GM21717 (cell line): ENCODE data around the gene RIOK1.
"Not testable (repeated sequence)": the region's sequence is repeated elsewhere in the genome, so short reads cannot be mapped to it uniquely, and the experiment has no call there.

Experiments
- ATAC-seq: cut with Tn5 transposase; IDR thresholded peaks from one replicate; pipeline ENCODE4 v1.9.1; 2021; ENCODE audit warnings: mild to moderate bottlenecking, moderate library complexity; ENCODE audit not compliant: unreplicated experiment

Gene RIOK1

DNA sequence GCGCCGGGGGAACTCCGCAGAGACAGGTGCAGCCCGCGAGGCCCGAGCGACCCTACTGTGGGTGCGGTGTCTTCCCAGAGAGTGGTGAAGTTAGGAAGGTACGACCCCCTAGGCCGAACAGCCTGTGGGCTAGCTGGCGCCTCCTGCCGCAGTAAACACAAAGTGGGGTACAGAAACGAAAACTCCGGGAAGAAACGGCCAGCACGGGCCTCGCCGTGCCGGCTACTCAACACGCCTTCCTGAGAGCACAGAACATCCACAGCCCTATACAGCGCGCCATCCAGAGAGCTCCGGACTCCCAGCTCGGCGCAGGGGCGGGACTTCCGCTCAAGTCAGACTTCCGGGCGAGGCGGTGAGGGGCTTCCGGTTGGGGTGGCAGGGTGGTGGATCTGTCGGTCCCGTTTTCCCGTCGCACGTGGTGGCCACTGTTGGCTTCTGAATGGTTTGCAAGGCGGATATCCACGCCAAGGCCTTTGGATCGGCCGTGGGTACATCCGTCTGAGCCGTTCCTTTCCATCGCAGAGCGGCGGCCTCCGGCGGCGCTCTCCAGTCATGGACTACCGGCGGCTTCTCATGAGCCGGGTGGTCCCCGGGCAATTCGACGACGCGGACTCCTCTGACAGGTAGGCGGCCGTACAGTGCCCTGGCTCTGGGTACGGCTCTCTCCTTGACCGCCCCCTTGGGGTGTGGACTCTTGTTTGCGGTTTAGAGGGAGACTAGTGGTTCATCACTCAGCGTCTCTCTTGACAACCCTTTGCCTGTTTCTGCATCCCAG is at the start of gene RIOK1, which contains the start of gene CAGE1:
Gene RIOK1, plus strand, starts transcription at position 358 of the 775 bp plus-strand sequence. Its CDS starts 195 bp downstream, at position 553.
Gene CAGE1, minus strand, starts transcription at position 292 of the 775 bp plus-strand sequence. CDS start 2,569 bp downstream, outside the sequence.
- peak; percentile 98 for ATAC-seq

DNA sequence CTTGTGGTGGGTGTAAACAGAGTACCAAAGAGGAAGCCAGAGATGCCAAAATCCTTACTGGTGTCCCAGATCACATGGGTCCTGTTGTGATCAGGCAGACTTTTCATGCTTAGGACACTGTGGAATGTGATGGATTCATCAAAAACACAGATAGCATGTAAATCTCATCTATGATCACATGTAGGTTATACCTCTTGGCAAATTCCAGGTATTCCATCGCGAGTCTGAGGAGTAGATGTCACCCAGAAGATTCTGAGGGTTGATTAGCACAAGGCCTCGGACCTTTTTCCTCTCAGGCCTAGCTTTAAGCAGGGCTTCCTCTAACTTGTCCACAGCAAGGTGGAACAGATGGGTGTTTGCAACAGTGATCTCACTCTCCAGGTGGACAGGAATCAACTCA is 48.3 kb upstream of the RIOK1 start:
- ATAC-seq: no peak

DNA sequence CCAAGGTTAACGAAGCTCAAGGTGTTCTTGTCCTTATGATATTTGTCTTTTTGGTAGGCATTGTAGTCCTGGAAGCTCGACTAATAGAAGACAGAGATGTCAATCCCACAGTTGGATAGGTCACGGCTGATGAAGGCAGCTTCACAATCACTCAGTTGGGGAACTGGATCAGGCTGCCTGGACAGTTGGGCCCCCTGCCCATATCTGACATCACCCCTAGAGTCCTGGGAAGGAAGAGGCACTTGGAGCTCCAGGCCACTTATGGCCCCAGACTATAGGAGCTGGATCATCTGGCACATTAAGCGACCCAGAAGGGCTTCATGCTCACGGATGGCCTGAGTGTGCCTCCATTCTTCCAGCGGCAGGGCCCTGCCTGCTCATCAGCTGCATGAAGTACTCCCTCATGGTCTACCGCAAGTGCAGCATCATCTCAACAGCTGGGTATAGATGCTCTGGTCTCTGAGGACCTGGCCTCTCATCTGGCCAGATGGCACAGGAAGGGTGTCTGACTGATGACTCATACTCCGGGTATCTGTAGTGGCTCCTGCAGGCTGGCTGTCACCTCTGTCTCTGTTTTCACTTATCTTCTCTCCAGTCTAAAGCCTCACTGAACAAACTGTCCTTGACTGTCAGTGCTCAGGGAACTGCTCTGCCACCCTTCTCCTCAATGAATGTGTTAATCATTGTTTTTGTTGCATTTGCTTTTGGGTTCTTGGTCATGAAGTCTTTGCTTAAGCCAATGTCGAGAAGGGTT is 47.4 kb upstream of the RIOK1 start:
- peak; percentile 78 for ATAC-seq

DNA sequence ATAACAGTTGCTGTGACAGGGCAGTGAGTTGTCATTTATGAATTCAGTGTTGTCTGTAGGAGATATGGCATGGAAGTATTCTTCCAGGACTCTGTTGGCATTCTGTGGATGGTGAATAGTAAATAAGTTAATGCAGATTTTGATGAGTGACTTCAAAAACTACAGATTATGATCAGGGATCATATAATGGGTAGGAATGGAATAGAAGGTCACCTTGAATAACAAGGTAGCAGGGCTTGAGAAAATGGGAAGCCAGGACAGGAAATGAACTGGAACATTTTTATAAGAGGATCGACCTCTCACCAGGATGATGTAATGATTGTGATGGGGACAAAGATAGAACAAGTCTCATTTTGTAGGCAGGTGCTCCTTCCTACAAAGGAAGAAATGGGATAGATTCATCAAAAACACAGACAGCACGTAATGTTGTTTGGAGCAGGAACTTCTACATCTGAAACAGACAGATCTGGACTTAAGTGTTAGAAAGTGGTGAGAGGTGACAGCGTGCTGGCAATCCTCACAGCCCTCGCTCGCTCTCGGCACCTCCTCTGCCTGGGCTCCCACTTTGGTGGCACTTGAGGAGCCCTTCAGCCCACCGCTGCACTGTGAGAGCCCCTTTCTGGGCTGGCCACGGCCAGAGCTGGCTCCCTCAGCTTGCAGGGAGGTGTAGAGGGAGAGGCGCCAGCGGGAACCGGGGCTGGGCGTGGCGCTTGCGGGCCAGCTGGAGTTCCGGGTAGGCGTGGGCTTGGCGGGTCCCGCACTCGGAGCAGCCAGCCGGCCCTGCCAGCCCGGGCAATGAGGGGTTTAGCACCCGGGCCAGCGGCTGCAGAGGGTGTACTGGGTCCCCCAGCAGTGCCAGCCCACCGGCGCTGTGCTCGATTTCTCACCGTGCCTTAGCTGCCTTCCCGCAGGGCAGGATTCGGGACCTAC is 45.8 kb upstream of the RIOK1 start:
- ATAC-seq: no peak

DNA sequence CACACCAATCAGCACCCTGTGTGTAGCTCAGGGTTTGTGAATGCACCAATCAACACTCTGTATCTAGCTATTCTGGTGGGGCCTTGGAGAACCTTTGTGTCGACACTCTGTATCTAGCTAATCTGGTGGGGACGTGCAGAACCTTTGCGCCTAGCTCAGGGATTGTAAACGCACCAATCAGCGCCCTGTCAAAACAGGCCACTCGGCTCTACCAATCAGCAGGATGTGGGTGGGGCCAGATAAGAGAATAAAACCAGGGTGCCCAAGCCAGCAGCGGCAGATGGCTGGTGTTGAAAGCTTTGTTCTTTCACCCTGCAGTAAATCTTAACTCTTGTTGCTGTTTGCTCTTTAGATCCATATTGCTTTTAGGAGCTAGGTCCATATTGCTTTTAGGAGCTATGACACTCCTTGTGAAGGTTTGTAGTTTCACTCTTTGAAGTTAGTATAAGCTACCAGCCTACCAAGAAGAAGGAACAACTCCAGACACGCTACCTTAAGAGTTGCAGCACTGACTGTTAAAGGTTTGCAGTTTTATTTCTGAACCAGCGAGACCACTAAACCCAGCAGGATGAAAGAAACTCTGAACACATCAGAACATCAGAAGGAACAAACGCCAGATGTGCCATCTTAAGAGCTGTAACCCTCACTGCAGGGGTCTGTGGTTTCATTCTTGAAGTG is 44.7 kb upstream of the RIOK1 start:
- ATAC-seq: not testable (repeated sequence)

DNA sequence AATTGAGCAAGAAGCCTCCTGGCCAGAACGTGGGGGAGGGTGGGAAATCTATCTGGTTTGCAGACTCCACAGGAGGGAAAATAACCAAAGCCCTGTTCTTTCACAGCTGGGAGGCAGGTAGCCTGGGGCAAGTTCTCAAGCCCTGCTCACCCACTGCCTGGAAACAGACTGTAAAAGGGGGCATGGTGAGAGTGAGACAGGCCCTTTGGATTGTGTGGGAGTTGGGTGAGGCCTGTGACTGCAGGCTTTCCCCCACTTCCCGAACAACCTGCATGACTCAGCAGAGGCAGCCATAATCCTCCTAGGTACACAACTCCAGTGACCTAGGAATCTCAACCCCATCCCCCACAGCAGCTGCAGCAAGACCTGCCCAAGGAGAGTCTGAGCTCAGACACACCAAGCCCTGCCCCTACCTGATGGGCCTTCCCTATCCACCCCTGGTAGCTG is 42.0 kb upstream of the RIOK1 start:
- ATAC-seq: not testable (repeated sequence)

DNA sequence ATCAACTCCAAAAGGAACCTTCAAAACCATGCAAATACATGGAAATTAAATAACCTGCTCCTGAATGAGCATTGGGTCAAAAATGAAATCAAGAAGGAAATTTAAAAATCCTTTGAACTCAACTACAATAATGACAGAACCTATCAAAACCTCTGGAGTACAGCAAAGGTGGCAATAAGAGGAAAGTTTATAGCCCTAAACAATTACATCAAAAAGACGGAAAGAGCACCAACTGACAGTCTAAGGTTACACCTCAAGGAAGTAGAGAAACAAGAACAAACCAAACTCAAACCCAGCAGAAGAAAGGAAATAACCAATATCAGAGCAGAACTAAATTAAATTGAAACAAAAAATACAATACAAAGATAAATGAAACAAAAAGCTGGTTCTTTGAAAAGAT is 39.0 kb upstream of the RIOK1 start:
- not testable (repeated sequence) for ATAC-seq

DNA sequence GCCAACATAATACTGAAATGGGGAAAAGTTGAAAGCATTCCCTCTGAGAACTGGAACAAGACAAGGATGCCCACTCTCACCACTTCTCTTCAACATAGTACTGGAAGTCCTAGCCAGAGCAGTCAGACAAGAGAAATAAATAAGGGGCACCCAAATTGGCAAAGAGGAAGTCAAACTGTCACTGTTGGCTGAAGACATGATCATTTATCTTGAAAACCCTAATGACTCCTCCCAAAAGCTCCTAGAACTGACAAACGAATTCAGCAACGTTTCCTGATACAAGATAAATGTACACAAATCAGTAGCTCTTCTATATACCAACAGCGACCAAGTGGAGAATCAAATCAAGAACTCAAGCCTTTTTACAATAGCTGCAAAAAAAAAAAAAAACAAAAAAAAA is 37.7 kb upstream of the RIOK1 start:
- ATAC-seq: not testable (repeated sequence)

DNA sequence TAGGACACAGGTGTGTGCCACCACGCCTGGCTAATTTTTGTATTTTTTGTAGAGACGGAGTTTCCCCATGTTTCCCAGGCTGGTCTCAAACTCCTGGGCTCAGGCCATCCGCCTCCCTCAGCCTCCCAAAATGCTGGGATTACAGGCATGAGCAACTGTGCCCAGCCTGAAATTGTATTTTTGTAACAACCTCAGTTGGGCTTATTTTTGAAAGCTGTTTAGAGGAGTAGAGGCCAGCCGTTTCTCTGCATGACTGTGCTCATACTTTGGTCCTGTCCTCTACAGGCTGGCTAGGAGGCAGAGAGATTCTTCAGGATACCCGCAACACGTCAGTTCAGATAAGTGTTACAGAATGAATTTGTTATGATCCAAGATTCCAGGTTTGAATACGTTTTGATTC is 22.2 kb upstream of the RIOK1 start:
- no peak for ATAC-seq

DNA sequence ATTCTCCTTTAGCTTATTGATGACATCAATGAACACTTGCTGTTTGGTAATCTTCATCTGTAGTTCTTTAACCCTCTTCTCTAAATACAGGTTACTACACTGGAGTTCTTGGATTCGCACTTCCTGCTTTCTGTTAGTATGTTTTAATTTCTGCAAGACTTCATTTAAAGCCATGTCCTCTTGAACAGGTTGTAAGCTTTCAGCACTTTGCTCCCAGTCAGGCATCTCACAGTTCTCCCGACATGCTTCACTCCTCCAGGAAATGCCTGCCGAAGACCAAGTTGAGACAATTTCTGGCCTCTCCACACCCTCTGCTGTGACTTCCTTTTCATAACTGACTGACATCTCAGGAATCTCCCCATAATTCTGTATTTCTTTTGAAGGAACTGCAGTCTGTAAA is 15.9 kb upstream of the RIOK1 start:
- no peak for ATAC-seq

DNA sequence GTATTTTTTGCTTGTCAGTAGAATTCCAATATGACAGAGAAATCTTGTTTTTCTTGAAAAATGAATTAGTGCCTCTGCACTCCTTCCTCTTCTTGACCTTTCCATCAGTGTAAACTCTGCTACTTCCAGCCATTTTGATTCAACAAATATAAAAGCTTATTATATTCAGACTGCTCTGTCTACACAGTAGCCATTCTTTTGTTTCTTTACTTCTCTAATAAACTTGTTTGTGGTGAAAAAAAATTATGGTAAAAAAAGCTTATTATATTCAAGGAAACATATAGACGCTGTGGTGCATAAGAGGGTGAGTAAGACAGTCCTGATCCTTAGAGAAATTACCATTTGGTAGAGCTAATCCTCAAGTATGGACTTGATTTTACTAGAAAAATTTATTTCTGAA is 11.6 kb upstream of the RIOK1 start:
- no peak for ATAC-seq

DNA sequence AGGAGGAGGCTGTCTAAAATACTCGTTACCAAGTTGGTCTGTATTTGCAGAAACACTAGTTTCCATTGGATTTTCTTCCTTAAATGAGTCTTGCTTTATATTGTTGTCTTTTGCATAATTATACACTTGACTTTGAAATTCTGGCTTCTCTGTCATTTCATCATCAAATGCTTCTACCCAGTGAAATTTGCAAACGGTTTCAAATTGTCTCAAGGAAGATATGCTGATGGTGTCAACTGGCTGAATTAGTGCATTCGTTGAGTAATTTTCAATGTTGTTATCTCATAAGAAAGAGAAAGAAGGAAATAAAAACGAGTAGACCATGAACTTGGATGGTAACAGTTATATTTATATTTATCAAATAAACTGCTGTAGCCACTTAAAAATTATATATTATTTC is 10.9 kb upstream of the RIOK1 start:
- no peak for ATAC-seq

DNA sequence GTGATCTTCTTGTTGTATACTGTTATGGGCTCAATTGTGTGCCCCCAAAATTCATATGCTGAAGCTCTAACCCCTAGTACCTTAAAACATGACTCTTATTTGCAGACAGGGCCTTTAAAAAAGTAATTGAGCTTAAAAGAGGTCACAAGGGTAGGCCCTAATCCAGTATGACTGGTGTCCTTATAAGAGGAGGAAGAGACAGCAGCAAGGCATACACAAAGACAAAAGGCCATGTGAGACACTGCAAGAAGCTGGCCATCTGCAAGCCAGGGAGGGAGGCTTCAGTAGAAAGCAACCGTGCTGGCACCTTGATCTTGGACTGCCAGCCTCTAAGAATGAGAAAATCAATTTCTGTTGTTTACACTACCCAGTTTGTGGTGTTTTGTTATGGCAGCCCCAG is 8.5 kb upstream of the RIOK1 start:
- ATAC-seq: no peak

DNA sequence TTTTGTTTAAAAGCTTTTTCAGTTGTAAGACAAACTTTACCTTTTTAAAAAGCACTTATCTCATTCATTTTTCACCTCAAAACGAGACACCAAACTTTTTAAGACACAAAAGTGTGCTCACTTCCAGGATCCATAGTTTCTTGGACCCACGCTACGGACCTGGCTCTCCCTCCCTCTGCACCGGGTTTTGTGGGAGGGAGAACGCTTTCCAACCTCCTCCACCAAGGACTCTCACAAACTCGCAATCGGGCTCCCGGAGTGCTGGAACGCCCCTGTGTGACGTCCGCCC is 502 bp upstream of the RIOK1 start:
- no peak for ATAC-seq

DNA sequence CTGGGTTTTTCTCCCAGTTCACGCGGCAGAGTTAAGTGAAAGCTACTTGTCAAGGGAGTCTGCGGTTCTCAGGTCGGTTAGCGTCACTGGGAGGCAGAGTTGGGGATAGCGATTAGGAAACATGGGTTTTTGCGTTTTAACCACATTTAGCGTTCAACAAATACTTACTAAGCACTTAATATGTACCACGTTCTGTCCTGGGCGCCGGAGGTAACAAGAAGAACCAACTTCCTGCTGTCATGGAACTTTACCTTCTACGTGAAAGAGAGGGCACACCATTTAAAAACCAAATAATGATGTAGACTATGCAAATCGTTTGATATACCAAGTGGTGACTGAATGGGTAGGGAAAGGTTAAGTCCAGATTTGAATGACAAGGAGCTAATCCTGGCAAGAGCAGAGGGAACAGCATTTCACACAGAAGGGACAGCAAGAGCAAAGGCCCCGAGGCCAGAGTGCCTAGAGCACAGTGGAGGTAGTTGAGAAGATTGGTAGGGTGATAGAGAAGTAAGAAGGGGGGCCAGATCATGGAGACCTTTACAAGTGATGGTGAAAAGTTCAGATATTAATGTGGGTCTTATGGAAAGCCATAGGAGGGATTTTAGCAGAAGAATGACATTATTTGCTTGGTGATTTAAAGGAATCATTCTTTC is 744 bp downstream of the RIOK1 start:
- ATAC-seq: peak; percentile 12

DNA sequence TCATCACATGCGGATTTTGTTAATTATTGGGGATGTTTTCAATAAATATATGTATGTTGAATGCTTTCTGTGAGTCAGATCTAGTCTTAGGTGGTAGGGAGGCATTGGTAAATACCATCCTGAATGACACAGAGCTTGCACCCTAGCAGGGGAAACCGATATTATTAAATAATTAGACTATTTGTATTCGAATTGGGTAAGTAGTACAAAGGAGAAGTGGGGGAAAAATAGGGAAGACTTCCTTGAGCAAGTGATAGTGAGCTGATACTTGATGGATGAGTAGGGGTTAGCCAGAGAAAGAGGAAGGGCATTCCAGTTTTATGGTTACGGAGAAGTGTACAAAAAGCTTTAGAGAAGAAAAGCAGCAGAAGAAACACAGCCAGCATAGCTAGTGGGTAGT is 1.5 kb downstream of the RIOK1 start:
- ATAC-seq: no peak

DNA sequence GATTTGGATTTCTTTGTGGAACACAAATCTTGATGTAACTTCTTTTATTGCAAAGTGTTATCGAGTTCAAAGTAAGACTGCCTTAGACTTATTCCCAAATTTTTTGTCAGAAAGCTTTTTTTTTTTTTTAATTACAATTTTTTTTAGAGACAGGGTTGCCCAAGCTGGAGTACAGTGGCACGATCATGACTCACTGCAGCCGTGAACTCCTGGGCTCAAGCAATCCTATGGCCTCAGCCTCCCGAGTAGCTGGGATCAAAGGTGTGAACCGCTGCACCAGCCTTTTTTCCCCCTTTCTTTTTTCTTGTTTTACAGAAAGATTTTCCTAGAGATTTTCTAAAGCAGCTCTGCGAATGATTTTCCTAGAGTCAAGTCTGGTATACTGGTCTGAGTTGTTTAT is 2.8 kb downstream of the RIOK1 start:
- ATAC-seq: no peak

DNA sequence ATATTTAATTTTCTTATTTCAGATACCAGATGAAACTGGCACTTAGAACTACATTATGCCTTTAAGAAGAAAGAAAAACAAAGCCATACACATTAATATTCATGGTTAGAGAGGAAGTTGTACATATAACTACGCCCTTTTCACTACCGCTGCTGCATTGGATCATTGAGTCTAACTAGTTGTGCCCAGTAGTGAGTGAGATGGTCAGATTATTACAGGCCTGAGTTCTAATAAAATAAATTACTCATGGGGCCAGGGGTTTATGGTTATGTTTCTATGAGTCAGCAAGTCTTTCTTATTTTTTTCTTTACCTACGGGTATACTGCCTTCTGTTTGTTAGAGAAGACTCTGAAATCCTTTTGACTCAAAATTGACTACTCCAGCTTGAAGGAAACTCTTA is 11.5 kb downstream of the RIOK1 start:
- no peak for ATAC-seq

DNA sequence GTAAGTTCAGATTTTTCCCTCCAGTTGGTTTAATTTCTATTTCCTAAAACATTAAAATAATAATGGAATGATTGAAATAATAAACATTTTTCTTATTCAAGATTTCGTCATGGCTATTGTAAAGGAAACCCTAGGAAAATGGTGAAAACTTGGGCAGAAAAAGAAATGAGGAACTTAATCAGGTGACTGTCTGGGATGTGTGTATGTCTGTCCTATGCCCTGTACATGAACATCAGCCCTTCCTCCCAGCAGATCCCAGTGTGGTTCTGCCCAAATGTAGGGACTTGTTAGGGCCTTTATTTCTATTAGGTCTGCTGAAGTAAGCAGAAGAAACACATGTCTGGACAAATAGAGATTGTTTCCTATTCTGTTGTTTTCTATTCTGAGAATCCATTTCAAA is 13.1 kb downstream of the RIOK1 start:
- no peak for ATAC-seq

DNA sequence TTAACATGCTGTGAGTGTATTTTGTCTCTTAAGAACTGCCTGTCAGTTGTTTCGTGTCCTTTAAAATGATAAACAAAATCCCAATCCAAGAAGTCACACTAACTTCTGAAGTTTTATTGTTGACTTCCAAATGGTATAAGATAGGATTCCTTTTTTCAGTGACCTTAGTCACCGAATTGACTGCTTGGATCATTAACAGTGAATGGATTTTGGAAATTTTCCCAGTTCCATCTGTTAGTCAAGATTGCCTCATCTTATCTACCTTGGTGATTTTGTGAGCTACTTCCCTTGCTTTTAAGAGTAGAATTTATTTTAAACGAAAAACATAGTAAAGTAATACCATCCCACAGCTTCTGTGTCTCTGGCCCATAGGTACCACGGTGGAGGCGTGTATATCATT is 14.9 kb downstream of the RIOK1 start:
- no peak for ATAC-seq
